ENCODE data around the gene WSB1. TPM values are rescaled to one million over a fixed set of nuclear protein-coding genes. Genes with fewer than 3 reads are reported as not detected.

WSB1 gene
- total and polyA plus RNA-seq, 2 experiments from 2014 or later, result 161 to 214 TPM

- Histone ChIP-seq H3K4me1 (ENCODE audit: insufficient read depth) (peaks cover 7% of the 10 kb centered on the region), H2AFZ (no peak overlapping the region), H3K9me2 (replicated peaks; ENCODE audit: insufficient read depth) (no peaks in the 10 kb centered on the region), H3K79me2 (peaks cover 9% of the 10 kb centered on the region), H3K4me3 (no peak overlapping the region), H3K27me3 (no peaks in the 10 kb centered on the region), H3K27ac (peak overlapping the region; percentile 66), H3K9me3 (ENCODE audit: low read depth) (no peaks in the 10 kb centered on the region), H3K4me2 (no peak overlapping the region), H3K36me3 (replicated peaks; ENCODE audit: insufficient read depth, low read depth) (no peaks in the 10 kb centered on the region), H4K20me1 (ENCODE audit: insufficient read depth, poor library complexity, severe bottlenecking) (peaks cover 1% of the 10 kb centered on the region)
- 65% methylated on average over 6 of the region's 6 CpGs for whole genome bisulfite sequencing (ENCODE audit: low lambda C conversion rate, missing lambda C conversion rate)
- DNase-seq (ENCODE audit: low spot score), result peak; percentile 65
- TF ChIP-seq EZH2 (IDR thresholded peaks at IDR 0.05; ENCODE audit: borderline replicate concordance) (no peak), CTCF (IDR thresholded peaks at IDR 0.05; ENCODE audit: poor library complexity) (no peak), EZH2phosphoT487 (IDR thresholded peaks at IDR 0.05; ENCODE audit: low read depth, severe bottlenecking, unreplicated experiment) (no peak)
Observed at GRCh38 chr17:27315322-27315721, 21.4 kb downstream of the WSB1 start.

GRCh38 chr17:27315796-27316465 is 22.0 kb downstream of the WSB1 start:
- no peak for TF ChIP-seq CTCF (IDR thresholded peaks at IDR 0.05; ENCODE audit: poor library complexity)
- TF ChIP-seq EZH2 (IDR thresholded peaks at IDR 0.05; ENCODE audit: borderline replicate concordance), result no peak
- TF ChIP-seq EZH2phosphoT487 (IDR thresholded peaks at IDR 0.05; ENCODE audit: low read depth, severe bottlenecking, unreplicated experiment), result no peak
- 78% methylated on average over 7 of the region's 7 CpGs for WGBS (ENCODE audit: low lambda C conversion rate, missing lambda C conversion rate)
- Histone ChIP-seq H3K9me2 (replicated peaks; ENCODE audit: insufficient read depth) (no peaks in the 10 kb centered on the region), H3K36me3 (replicated peaks; ENCODE audit: insufficient read depth, low read depth) (no peaks in the 10 kb centered on the region), H3K4me3 (no peak overlapping the region), H4K20me1 (ENCODE audit: insufficient read depth, poor library complexity, severe bottlenecking) (no peaks in the 10 kb centered on the region), H3K27ac (peak overlapping the region; percentile 66), H2AFZ (no peak overlapping the region), H3K4me1 (ENCODE audit: insufficient read depth) (peaks cover 7% of the 10 kb centered on the region), H3K4me2 (no peak overlapping the region), H3K27me3 (no peaks in the 10 kb centered on the region), H3K9me3 (ENCODE audit: low read depth) (no peaks in the 10 kb centered on the region), H3K79me2 (peaks cover 6% of the 10 kb centered on the region)
- DNase-seq (ENCODE audit: low spot score), result peak; percentile 37

- Histone ChIP-seq H3K4me1 (ENCODE audit: insufficient read depth) (peaks cover 7% of the 10 kb centered on the region), H3K36me3 (replicated peaks; ENCODE audit: insufficient read depth, low read depth) (no peaks in the 10 kb centered on the region), H3K4me2 (no peak overlapping the region), H2AFZ (no peak overlapping the region), H3K79me2 (peaks cover 2% of the 10 kb centered on the region), H3K27ac (no peak overlapping the region), H3K27me3 (no peaks in the 10 kb centered on the region), H3K4me3 (no peak overlapping the region), H3K9me3 (ENCODE audit: low read depth) (no peaks in the 10 kb centered on the region), H3K9me2 (replicated peaks; ENCODE audit: insufficient read depth) (no peaks in the 10 kb centered on the region), H4K20me1 (ENCODE audit: insufficient read depth, poor library complexity, severe bottlenecking) (no peaks in the 10 kb centered on the region)
- 94% methylated on average over 4 of the region's 4 CpGs for WGBS (ENCODE audit: low lambda C conversion rate, missing lambda C conversion rate)
- TF ChIP-seq EZH2phosphoT487 (IDR thresholded peaks at IDR 0.05; ENCODE audit: low read depth, severe bottlenecking, unreplicated experiment) (no peak), EZH2 (IDR thresholded peaks at IDR 0.05; ENCODE audit: borderline replicate concordance) (no peak), CTCF (IDR thresholded peaks at IDR 0.05; ENCODE audit: poor library complexity) (no peak)
- no peak for DNase-seq (ENCODE audit: low spot score)
Observed at GRCh38 chr17:27318228-27318627, 24.3 kb downstream of the WSB1 start.
